ENCODE results near the gene SLC9A3.

The SLC9A3 gene

DNA sequence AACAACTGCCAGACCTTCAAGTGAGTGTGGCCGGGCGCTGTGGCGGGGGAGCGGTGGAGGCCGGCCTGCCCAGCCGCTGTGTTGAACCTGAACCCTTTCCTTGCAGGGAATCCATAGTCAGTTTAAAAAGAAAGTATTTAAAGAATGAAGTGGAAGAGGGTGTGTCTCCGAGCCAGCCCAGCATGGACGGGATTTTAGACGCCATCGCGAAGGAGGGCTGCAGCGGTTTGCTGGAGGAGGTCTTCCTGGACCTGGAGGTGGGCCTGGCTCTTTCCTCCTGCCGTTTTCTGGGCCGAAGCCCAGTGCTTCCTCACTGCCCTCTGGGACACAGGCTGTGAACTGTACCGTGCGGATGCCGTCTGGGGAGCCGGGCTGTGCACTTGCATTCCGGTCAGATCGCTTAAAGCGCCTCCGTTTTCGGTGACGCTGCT is 62.2 kb downstream of the SLC9A3 start:
- TF ChIP-seq, protein P1, sequence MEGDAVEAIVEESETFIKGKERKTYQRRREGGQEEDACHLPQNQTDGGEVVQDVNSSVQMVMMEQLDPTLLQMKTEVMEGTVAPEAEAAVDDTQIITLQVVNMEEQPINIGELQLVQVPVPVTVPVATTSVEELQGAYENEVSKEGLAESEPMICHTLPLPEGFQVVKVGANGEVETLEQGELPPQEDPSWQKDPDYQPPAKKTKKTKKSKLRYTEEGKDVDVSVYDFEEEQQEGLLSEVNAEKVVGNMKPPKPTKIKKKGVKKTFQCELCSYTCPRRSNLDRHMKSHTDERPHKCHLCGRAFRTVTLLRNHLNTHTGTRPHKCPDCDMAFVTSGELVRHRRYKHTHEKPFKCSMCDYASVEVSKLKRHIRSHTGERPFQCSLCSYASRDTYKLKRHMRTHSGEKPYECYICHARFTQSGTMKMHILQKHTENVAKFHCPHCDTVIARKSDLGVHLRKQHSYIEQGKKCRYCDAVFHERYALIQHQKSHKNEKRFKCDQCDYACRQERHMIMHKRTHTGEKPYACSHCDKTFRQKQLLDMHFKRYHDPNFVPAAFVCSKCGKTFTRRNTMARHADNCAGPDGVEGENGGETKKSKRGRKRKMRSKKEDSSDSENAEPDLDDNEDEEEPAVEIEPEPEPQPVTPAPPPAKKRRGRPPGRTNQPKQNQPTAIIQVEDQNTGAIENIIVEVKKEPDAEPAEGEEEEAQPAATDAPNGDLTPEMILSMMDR (IDR thresholded peaks at IDR 0.05; ENCODE audit: insufficient read depth, low read depth, low read length, missing control alignments), result no peak

DNA sequence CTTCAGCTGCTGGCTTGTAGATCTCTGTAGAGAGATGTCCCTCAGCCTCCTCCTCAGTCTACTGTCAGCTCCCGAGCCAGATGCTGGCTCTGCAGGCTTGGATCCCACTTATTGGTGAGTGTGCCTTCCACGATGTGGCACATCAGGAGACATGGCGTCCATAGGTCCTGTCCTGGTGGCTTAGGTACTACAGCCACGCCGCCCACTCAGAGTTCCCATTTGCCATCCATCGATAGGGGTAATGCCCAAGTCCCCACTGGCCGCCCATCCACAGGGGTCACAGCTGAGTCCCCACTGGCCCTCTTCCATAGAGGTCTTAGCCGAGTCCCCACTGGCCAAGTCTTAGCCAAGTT is 64.0 kb downstream of the SLC9A3 start:
- DNase-seq (ENCODE audit: low read depth), result no peak
- TF ChIP-seq, protein P1 (IDR thresholded peaks at IDR 0.05; ENCODE audit: insufficient read depth, low read depth, low read length, missing control alignments), result no peak
- no peak overlapping the region for H3K4me3 ChIP-seq (ENCODE audit: low read depth, low read length)

More for the DNA sequence above, 62.2 kb downstream of the SLC9A3 start:
- DNase-seq (ENCODE audit: low read depth), result no peak
- no peak overlapping the region for H3K4me3 ChIP-seq (ENCODE audit: low read depth, low read length)

DNA sequence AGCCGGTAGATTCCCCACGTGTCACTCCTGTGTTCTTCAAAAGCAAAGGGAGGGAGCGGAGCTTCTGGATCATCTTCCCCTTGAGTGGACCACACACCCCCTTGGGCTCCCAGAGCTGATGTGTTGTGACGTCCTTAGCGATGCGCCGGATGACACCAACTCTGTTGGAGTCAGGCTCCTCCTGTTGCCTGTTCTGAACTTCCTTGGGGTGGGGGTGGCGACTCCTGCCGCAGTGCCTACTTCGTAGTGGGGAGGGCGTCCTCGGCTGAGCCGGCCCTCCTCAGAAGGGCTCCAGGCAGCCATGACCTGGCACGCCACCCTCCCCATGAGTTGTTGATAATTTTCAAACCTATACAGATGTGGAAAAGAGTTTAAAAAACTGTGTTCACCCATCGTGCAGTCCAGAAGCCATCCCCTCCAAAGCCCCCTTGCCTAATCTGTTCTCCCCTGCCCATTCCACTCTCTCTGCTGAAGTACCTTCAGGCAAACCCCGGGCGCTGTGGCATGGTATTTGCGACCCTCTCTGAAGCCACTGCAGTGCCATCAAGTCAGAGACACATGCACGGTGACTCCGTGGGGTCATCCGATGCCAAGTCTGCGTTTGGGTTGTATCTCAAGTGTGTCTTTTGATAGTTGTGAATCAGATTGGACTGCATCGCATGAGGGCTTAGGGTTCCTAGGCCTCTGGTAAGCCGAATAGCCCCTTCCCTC is 64.5 kb downstream of the SLC9A3 start:
- H3K4me3 ChIP-seq (ENCODE audit: low read depth, low read length), result no peak overlapping the region
- no peak for DNase-seq (ENCODE audit: low read depth)
- TF ChIP-seq, protein P1 (IDR thresholded peaks at IDR 0.05; ENCODE audit: insufficient read depth, low read depth, low read length, missing control alignments), result no peak

DNA sequence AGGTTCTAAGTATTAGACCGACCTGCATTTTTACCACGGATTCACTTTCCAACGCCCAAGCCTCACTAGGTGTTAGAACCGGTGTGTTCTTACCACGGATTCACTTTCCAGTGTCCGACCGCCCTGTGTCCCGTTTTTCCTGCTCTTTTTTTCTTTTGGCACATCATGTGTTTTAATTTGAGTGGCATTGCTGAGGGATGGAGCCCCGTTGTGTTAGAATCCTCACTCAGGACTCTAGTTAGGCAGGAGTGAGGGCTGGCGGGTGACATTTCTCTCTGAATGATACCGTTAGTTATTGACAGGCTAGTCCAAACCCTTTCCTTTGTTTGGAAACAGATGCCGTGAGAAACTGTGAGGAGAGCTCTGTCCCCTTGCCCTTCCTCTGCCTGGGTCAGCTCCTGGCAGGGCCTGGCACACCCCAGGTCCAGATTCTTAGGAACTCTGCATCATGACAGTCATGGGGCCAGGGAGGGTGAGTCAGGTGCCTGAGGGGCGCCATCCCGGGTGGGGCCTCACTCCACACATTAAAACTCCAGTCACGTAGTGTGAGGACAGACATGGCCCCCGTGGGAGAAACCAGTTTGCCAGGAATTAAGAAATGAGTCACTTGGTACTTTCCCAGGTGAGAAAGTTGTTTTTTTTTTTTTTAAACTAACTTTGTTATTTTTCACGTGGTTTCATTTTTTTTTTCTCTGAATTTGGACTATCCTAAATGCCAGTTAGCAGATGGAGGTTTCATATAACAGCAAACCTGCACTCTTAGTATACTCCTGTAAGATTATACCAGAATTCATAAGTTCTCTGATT is 65.5 kb downstream of the SLC9A3 start:
- TF ChIP-seq, protein P1 (IDR thresholded peaks at IDR 0.05; ENCODE audit: insufficient read depth, low read depth, low read length, missing control alignments), result no peak
- peak; percentile 69 for DNase-seq (ENCODE audit: low read depth)
- no peak overlapping the region for H3K4me3 ChIP-seq (ENCODE audit: low read depth, low read length)

DNA sequence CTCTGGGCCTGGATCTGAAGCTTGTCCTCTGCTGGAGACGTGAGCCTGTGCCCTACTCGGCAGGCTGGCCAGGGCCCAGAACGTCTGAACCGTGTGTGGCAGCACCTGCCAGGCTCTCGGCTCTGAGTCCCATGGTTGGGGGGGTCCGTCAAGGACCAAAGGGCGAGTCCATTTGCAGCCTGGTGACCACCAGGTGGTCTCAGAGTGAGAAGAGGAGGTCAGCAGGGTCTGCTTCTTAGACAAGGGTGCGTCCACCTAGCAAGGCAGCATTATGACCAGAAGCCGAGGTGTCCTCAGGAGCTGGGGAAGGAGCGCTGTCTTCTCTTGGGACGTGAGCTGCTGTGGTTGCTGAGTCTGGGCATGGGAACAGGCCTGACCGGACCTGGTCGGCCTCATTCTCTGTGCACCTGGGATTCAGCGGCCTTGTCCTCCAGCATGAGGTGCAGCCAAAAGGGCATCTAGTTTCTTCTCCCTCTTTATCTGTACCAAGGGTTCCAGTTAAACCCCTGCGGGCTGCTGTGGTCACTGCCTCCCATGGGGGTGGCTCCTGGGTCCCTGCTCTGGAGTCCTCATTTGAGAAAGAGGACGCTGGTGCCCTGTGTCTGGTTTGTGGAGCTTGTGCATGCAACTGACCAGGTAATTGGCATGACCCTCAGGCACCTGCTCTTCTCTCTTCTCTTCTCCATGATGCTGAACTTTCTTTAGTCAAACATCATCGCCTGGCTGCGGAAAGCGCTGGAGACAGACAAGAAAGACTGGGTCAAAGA is 66.9 kb downstream of the SLC9A3 start:
- no peak for DNase-seq (ENCODE audit: low read depth)
- H3K4me3 ChIP-seq (ENCODE audit: low read depth, low read length), result no peak overlapping the region
- TF ChIP-seq, protein P1 (IDR thresholded peaks at IDR 0.05; ENCODE audit: insufficient read depth, low read depth, low read length, missing control alignments), result no peak

DNA sequence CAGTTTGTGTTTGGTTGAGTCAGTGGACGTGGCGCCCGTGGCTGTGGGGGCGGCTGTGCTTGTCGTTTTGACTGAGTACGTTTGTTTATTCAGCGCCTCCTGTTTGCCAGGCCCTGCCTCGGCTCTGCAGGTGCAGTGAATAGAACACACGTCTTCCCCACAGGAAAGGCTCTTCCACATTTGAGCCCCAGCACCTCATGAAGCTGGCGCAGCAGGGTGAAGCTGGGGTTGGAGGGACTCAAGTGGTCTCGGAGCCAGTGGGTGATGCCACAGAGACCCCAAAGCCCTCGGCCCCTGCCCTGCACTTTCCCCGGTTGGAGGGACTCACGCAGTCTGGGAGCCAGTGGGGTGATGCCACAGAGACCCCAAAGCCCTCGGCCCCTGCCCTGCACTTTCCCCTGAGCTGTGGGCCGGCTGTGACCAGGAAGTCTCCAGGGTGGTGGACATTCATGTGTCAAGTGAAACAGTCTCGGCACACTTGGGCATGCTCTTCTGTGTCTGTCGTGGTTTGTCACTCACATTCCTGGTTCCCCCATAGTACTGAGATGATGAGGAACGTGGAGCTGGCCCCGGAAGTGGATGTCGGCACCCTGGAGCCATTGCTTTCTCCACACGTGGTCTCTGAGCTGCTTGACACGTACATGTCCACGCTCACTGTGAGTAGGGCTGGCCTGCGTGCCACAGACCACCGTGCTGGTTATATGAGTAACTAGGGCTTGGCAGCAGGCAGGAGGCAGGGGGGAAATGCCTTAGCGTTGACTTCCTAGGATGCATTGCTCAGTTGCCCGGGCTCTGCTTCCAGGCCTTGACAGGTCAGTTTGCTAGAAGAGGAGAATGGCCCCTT is 67.7 kb downstream of the SLC9A3 start:
- no peak for DNase-seq (ENCODE audit: low read depth)
- TF ChIP-seq, protein P1 (IDR thresholded peaks at IDR 0.05; ENCODE audit: insufficient read depth, low read depth, low read length, missing control alignments), result no peak
- H3K4me3 ChIP-seq (ENCODE audit: low read depth, low read length), result no peak overlapping the region

Data from GM12865 (cell line).